GM12891 (cell line): Measurements from ENCODE around the gene OTUD6A.

Source experiments
- PAX5 ChIP-seq: IDR thresholded peaks from 2 replicates; pipeline ENCODE4 v1.6.1; 2011; ENCODE audit warnings: low read length, moderate library complexity, mild to moderate bottlenecking; ENCODE audit not compliant: insufficient read depth, severe bottlenecking
- POLR2A ChIP-seq: IDR thresholded peaks from 2 replicates; pipeline ENCODE4 v1.6.1; 2011; ENCODE audit warnings: low read depth, low read length, control low read depth
- POLR2AphosphoS5 ChIP-seq: IDR thresholded peaks from 2 replicates; pipeline ENCODE4 v1.6.1; 2011; ENCODE audit warnings: low read depth, low read length, control low read depth
- POU2F2 ChIP-seq: IDR thresholded peaks from 2 replicates; pipeline ENCODE4 v1.6.1; 2011; ENCODE audit warnings: low read depth, mild to moderate bottlenecking, control low read depth, low read length, moderate library complexity
- SPI1 ChIP-seq: IDR thresholded peaks from 2 replicates; pipeline ENCODE4 v1.6.1; 2011; ENCODE audit warnings: low read depth, low read length, control low read depth
- TAF1 ChIP-seq: IDR thresholded peaks from 2 replicates; pipeline ENCODE4 v1.6.1; 2011; ENCODE audit warnings: low read depth, low read length, control low read depth

DNA sequence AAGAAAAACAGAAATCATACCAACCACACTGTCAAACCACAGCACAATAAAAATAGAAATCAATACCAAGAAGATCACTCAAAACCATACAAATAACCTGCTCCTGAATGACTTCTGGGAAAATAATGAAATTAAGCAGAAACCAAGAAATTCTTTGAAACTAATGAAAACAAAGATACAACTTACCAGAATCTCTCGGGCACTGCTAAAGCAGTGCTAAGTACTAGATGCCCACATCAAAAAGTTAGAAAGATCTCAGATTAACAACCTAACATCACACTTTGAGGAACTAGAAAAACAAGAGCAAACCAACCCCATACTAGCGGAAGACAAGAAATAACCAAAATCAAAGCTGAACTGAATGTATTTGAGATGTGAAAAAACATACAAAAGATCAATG is 45.7 kb upstream of the OTUD6A start:
- TF ChIP-seq POLR2A: no peak
- TF ChIP-seq POLR2AphosphoS5: no peak
- TF ChIP-seq TAF1: no peak
- TF ChIP-seq PAX5: no peak
- no peak for TF ChIP-seq POU2F2
- no peak for TF ChIP-seq SPI1
